ENCODE measurements around the gene KLK1.
"Not testable (repeated sequence)": the region's sequence is repeated elsewhere in the genome, so short reads cannot be mapped to it uniquely, and the experiment has no call there.

Gene KLK1

DNA sequence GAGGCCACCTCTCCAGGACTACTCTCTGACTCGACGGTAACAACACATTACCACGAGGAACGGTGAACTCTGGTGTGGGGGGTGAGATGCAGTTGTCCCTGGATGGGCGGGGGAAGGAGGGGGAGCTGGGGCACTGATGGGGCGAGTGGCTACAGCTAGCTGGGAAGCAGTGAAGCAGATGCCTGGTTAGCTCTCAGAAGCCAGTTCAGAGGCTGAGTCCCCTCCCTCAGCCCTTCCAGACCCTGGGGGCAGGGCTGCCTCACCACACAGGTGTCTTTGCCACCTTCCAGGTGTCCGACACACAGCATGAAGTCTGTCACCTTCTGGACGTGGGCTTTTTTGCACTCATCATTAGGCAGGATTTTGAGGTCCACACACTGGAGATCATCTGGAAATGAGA is 4.0 kb downstream of the KLK1 start:
- TF ChIP-seq JUND (IDR thresholded peaks at IDR 0.05; ENCODE audit: low read depth) = no peak
- in situ Hi-C loops (cut with HindIII; ENCODE audit: low pct_unique_long_range_greater_than_20kb, low sequenced_read_pairs) = no loop called here
- no peak for DNase-seq (ENCODE audit: low read depth in 1 of 2, low spot score in 1 of 2)

DNA sequence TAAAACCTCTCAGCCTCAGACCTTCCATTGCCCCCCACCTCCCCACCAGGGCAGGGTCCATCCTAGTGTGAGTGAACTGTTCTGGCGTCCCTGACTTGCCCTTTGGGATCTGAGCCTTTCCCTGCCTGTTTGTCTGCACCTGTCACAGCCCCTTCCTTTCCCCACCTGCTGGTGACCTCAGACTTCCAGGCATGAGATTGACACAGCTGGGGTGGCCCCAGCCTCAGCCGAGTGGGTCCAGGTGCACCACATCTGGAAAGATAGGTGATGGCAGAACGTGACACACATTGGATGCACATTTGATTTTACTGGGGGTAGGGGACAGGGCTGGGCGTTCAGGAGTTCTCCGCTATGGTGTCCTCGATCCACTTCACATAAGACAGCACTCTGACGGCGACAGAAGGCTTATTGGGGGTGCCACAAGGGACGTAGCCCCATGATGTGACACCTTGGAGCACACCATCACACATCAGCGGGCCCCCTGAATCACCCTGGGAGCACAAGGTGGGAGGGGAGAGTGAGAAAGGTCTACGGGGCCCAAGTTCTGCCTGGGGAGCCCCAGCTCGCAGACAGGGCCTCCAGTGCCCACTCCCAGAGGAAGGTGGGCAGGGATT is 4.6 kb downstream of the KLK1 start:
- in situ Hi-C loops (cut with HindIII; ENCODE audit: low pct_unique_long_range_greater_than_20kb, low sequenced_read_pairs) = no loop called here
- no peak for DNase-seq (ENCODE audit: low read depth in 1 of 2, low spot score in 1 of 2)
- TF ChIP-seq JUND (IDR thresholded peaks at IDR 0.05; ENCODE audit: low read depth) = no peak

DNA sequence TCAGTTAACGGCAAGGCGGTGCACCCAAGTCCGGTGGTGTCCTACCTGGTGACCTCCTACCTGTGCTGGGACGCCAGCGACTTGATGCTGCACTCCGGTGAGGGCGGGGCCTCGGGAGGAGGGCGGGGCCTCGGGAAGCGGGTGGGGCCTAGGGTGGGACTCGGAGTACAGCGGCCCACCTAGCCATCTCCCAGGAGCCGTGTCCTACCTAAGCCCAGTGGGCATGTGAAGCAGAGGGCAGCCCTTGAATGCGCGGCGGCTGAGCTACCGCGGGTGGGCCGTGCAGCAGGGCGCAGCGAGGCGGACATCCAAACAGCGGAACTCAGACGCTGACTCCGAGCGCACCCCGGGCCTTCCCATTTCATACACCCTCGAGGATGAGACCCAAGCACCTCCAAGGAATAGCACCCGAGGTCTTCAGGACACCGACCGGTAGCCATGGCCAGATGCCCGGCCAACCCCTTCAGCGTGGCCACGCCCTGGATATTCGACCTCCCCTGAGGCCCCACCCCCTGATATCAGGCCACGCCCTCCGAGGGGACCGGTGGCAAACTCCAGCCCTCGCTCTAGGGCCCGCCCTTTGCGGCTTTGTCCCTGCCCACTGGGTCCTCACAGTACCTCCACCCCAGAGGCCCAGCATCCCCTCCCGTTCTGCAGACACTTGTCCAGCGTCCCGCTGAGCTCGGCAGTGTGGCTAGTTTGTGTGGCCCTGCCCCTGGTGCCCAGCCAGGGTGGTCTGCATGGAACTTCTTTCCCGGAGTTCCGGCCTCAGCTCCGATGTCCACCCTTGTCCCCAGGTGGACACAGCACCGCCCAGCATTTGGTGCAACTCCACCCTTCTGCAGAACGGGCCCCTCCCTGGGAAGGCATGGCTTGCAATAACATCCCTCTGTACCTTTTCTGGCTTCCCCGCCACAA is 5.4 kb downstream of the KLK1 start:
- in situ Hi-C loops (cut with HindIII; ENCODE audit: low pct_unique_long_range_greater_than_20kb, low sequenced_read_pairs) = no loop called here
- TF ChIP-seq JUND (IDR thresholded peaks at IDR 0.05; ENCODE audit: low read depth) = no peak
- DNase-seq (ENCODE audit: low read depth in 1 of 2, low spot score in 1 of 2) = peak in 1 of 2 experiments; percentile 66

DNA sequence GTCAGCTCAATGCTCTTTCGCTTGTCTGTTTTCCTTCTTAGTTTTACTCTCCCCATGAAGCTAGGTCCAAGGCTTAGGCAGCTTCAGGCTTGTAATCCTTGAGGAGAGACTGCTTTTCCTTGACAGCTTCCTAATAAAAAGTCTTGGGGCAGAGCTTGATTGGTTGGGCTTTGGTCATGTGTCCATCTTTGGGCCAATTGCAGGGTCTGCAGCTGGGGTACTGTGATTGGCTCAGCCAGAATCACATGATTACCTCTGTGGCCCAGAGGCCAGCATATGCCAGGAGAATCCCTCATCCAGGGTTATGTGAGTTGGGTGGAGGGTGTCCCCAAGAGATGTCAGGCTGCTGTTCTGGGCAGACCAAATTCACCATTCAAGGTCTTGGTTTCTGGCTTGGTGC is 8.1 kb downstream of the KLK1 start:
- in situ Hi-C loops (cut with HindIII; ENCODE audit: low pct_unique_long_range_greater_than_20kb, low sequenced_read_pairs) = no loop called here
- no peak for TF ChIP-seq JUND (IDR thresholded peaks at IDR 0.05; ENCODE audit: low read depth)
- DNase-seq (ENCODE audit: low read depth in 1 of 2, low spot score in 1 of 2) = no peak

DNA sequence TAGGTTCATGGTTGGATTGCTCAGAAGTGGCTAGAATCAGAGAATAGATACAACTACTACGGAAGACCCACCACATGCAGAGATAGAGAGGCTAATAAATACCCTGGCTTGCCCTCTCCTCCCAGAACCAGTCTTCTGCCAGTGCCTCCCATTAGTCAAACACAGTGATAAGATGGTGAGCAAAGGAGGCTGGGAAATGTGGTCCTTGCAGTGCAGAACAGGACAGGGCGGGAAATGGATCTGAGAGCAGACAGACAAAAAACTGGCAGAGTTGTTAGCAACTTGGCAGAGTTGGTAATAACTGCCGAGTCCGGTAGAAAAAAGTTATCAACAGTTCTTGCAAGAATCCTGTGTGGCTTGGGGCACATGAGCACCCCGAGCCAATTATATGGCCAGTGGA is 8.7 kb downstream of the KLK1 start:
- in situ Hi-C loops (cut with HindIII; ENCODE audit: low pct_unique_long_range_greater_than_20kb, low sequenced_read_pairs) = no loop called here
- TF ChIP-seq JUND (IDR thresholded peaks at IDR 0.05; ENCODE audit: low read depth) = no peak
- DNase-seq (ENCODE audit: low read depth in 1 of 2, low spot score in 1 of 2) = no peak

DNA sequence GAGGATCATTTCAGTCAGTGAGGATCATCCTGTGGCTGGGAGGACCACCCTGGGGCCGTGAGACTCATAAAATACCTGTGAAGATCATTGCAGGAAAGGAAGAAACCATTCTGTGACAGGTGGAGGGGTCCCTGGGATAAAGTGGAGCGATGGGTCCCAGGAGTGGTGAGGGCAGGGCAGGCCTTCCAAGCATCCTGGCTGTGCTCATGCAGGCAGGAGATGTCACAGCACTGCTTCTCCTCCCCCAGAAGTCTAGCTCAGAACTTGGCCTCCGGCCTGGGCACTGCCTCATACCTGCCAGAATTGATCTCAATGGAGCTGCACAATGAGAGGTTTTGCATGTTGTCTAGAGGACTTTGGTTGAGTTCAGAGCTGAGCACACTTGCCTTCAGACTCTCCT is 11.1 kb downstream of the KLK1 start:
- in situ Hi-C loops (cut with HindIII; ENCODE audit: low pct_unique_long_range_greater_than_20kb, low sequenced_read_pairs) = no loop called here
- no peak for DNase-seq (ENCODE audit: low read depth in 1 of 2, low spot score in 1 of 2)
- no peak for TF ChIP-seq JUND (IDR thresholded peaks at IDR 0.05; ENCODE audit: low read depth)

DNA sequence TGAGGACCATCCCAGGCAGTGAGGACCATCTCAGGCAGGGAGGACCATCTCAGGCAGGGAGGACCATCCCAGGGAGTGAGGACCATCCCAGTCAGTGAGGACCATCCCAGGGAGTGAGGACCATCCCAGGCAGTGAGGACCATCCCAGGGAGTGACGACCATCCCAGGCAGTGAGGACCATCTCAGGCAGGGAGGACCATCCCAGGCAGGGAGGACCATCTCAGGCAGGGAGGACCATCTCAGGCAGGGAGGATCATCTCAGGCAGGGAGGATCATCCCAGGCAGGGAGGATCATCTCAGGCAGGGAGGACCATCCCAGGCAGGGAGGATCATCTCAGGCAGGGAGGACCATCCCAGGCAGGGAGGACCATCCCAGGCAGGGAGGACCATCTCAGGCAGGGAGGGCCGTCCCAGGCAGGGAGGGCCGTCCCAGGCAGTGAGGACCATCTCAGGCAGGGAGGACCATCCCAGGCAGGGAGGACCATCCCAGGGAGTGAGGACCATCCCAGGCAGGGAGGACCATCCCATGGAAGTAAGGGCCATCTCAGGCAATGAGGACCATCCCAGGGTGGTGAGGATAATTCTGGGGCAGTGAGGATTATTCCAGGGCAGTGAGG is 11.9 kb downstream of the KLK1 start:
- DNase-seq (ENCODE audit: low read depth in 1 of 2, low spot score in 1 of 2); in situ Hi-C loops (cut with HindIII; ENCODE audit: low pct_unique_long_range_greater_than_20kb, low sequenced_read_pairs): not testable (repeated sequence)

DNA sequence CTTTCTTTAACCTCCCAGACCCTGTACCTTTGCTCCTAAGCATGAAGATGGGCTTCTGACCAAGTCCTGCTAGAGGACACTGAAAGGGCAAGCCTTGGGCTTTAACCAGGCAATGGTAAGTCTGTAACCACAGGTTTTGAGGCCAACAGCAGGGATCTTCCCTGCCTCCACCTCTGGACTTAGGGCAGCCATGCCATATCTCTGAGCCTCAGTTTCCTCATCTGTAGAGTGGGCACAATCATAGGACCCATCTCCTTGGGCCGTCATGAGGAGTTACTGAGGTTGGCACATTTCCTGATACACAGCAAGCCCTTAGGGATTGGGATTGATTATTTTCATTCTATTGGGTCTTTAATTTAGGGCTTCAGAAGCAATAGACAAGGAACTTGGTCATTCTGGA is 14.7 kb downstream of the KLK1 start:
- no peak for DNase-seq (ENCODE audit: low read depth in 1 of 2, low spot score in 1 of 2)
- in situ Hi-C loops (cut with HindIII; ENCODE audit: low pct_unique_long_range_greater_than_20kb, low sequenced_read_pairs) = no loop called here
- no peak for TF ChIP-seq JUND (IDR thresholded peaks at IDR 0.05; ENCODE audit: low read depth)

DNA sequence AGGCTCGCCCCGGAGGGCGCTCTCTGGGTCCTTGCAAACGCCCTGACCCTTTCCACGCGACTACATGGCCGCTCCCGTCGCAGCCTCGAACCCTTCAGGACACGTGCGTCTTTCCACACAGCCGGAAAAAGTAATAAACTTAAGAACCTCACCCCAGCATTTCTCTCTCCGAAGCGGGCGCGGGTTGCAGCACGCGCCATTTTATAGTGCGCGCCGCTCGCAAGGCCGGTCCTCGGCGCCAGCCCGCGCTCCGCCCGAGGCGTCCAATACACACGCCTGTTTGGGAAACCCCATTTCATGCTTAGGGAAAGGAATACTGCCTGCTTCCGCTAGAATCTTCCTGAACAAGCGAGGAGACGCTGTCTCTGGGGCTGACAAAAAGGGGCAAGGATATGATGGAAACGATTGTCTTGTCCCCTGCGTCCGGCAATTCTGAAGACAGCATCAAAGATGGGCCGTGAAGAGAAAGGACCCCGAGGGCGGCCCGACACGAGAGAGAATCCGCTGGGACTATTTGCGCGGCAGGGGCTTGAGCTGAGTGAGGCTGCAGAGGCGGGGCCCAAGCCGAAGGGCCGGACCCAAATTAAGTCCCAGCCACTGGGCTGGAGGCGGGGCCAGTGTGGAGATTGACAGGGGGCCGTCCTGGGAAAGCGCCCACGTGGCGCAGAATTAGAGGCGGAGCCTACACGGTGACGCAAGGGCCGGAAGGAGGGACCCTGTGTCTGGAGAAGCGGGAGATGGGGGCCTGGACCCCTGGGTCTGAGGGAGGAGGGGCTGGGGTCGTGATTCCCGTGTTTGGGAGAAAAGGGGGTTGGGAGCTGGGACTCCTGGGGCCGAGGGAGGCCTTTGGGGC is 18.9 kb downstream of the KLK1 start:
- in situ Hi-C loops (cut with HindIII; ENCODE audit: low pct_unique_long_range_greater_than_20kb, low sequenced_read_pairs) = no loop called here
- DNase-seq (ENCODE audit: low read depth in 1 of 2, low spot score in 1 of 2) = peak; percentile 91 to 98
- no peak for TF ChIP-seq JUND (IDR thresholded peaks at IDR 0.05; ENCODE audit: low read depth)

DNA sequence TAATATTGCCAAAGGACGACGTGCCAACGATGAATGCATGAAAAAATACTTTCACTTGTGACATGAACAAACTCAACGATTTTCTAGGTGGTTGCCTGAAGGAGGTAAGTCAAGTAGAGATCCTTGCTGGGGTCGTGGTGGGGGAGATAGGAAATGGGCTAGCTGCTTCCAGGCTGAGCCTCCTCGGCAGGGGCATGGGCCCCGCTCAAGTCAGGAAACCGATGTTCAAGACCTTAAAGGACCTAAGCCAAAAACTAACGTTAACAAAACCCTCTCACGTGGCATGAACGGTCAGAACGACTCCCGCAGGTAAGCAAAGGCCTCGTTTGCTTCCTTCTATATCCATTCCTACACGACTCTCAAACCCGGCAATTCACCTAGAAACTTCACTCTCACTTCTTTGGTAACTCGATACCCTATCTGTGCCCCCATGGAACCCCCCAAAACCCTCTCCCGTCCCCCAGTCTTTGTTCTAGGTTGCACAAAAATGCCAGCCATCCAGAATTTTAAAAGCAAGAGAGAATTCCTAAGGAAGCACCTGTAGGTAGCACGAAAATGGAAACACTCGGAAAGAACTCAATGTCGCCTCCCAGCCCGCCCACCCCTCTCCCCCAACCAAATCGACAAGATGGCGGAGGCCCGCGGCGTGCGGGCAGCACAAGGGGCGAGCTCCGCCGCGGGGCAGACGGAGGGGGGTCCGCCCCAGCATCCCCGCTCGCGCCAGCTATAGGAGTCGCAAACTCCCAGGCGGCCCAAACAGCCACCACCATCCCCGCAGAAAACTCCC is 19.8 kb downstream of the KLK1 start:
- DNase-seq (ENCODE audit: low read depth in 1 of 2, low spot score in 1 of 2) = no peak
- TF ChIP-seq JUND (IDR thresholded peaks at IDR 0.05; ENCODE audit: low read depth) = no peak
- in situ Hi-C loops (cut with HindIII; ENCODE audit: low pct_unique_long_range_greater_than_20kb, low sequenced_read_pairs) = no loop called here

DNA sequence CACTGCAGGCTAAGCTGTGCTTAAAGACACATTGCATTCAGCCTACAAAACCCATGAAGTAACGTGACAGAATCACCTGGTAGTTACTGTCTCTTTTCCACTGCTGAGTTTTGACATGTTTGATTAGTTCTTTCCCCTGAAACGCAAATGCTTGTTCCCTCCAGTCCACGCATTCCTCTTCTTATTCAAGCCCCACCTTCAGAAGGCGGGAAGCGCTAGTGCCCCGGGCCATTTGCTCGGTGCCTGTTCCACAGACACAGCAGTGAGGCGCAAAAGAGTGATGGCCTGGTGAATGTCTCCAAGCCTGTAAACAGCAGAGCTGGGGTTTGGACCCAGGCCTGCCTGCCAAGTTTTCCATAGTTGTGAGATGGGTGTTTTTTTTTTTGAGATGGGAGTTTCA is 22.5 kb downstream of the KLK1 start:
- in situ Hi-C loops (cut with HindIII; ENCODE audit: low pct_unique_long_range_greater_than_20kb, low sequenced_read_pairs) = no loop called here
- TF ChIP-seq JUND (IDR thresholded peaks at IDR 0.05; ENCODE audit: low read depth) = no peak
- no peak for DNase-seq (ENCODE audit: low read depth in 1 of 2, low spot score in 1 of 2)

DNA sequence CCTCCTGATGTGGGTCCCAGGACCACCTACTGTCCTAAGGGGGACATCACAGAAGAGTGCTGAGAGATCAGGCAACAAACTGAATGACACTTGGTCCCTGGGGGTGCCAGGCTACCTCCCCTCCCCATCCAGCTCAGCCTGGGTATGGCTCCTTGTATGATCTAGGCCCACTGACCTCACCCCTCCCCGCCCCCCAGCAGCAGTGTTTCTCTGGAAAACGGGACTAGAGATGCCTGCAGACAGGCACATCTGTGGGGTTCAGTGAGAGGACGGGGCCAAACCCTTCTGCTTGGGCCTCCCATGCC is 24.1 kb downstream of the KLK1 start:
- TF ChIP-seq JUND (IDR thresholded peaks at IDR 0.05; ENCODE audit: low read depth) = no peak
- in situ Hi-C loops (cut with HindIII; ENCODE audit: low pct_unique_long_range_greater_than_20kb, low sequenced_read_pairs) = no loop called here
- DNase-seq (ENCODE audit: low read depth in 1 of 2, low spot score in 1 of 2) = no peak
